ENCODE results near the gene LPA.
"Not testable (repeated sequence)": the region's sequence is repeated elsewhere in the genome, so short reads cannot be mapped to it uniquely, and the experiment has no call there.

Gene LPA

GRCh38 chr6:160664198-160664597, at the start of gene LPA:
Gene LPA (minus strand): TSS chr6:160664275. CDS start chr6:160664214, 61 bp downstream.
- DNase-seq (ENCODE audit: low read depth) = not testable (repeated sequence)

GRCh38 chr6:160708993-160709392, 44.9 kb upstream of the LPA start:
- DNase-seq (ENCODE audit: low read depth) = not testable (repeated sequence)

GRCh38 chr6:160704688-160705087, 40.6 kb upstream of the LPA start:
- not testable (repeated sequence) for DNase-seq (ENCODE audit: low read depth)

- not testable (repeated sequence) for DNase-seq (ENCODE audit: low read depth)
Observed at GRCh38 chr6:160701918-160702680, 38.0 kb upstream of the LPA start, which contains the start of gene PLG. Gene PLG (plus strand): TSS chr6:160702244. CDS start chr6:160702305, 61 bp downstream.

GRCh38 chr6:160697826-160698225, 33.8 kb upstream of the LPA start:
- DNase-seq (ENCODE audit: low read depth) = no peak

GRCh38 chr6:160696884-160697283, 32.8 kb upstream of the LPA start:
- not testable (repeated sequence) for DNase-seq (ENCODE audit: low read depth)

GRCh38 chr6:160695622-160696021, 31.5 kb upstream of the LPA start:
- not testable (repeated sequence) for DNase-seq (ENCODE audit: low read depth)

- not testable (repeated sequence) for DNase-seq (ENCODE audit: low read depth)
Observed at GRCh38 chr6:160695025-160695424, 30.9 kb upstream of the LPA start.

- DNase-seq (ENCODE audit: low read depth) = no peak
Observed at GRCh38 chr6:160692369-160692959, 28.4 kb upstream of the LPA start.

GRCh38 chr6:160691617-160692016, 27.5 kb upstream of the LPA start:
- no peak for DNase-seq (ENCODE audit: low read depth)

GRCh38 chr6:160690458-160690857, 26.4 kb upstream of the LPA start:
- no peak for DNase-seq (ENCODE audit: low read depth)

GRCh38 chr6:160685762-160686450, 21.8 kb upstream of the LPA start:
- DNase-seq (ENCODE audit: low read depth) = no peak

- not testable (repeated sequence) for DNase-seq (ENCODE audit: low read depth)
Observed at GRCh38 chr6:160685101-160685761, 21.2 kb upstream of the LPA start.

- no peak for DNase-seq (ENCODE audit: low read depth)
Observed at GRCh38 chr6:160679402-160679769, 15.3 kb upstream of the LPA start.

- no peak for DNase-seq (ENCODE audit: low read depth)
Observed at GRCh38 chr6:160678744-160679401, 14.8 kb upstream of the LPA start.

GRCh38 chr6:160678230-160678629, 14.2 kb upstream of the LPA start:
- no peak for DNase-seq (ENCODE audit: low read depth)

- not testable (repeated sequence) for DNase-seq (ENCODE audit: low read depth)
Observed at GRCh38 chr6:160676418-160676817, 12.3 kb upstream of the LPA start.

- DNase-seq (ENCODE audit: low read depth) = no peak
Observed at GRCh38 chr6:160668589-160668988, 4.5 kb upstream of the LPA start.

GRCh38 chr6:160667639-160668481, 3.8 kb upstream of the LPA start:
- DNase-seq (ENCODE audit: low read depth) = no peak

GRCh38 chr6:160662842-160663241, 1.2 kb downstream of the LPA start:
- DNase-seq (ENCODE audit: low read depth) = no peak

- no peak for DNase-seq (ENCODE audit: low read depth)
Observed at GRCh38 chr6:160662429-160662828, 1.6 kb downstream of the LPA start.
